RPMI8226 (cell line): ENCODE data around the gene RAVER1.

Experiments used
- DNase-seq: peaks from one replicate; pipeline ENCODE4 v3.0.0-alpha.2; 2015

Gene RAVER1

DNA sequence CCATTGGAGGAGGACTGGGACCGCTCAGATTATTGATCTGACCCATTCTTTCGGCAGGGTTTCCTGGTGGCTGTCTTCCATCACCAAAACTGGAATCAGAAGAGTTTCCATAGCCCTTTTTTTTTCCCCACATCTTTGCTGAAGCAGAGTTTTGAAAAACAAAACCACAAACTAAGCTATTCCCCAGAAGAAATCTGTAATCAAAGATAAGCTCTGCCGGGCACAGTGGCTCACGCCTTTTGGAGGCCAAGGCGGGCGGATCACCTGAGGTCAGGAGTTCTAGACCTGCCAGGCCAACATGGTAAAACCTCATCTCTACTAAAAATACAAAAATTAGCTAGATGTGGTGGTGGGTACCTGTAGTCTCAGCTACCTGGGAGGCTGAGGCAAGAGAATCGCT, 66.6 kb downstream of the RAVER1 start:
- DNase-seq = no peak
